Osteocyte (in vitro differentiated cells): Measurements from ENCODE around the gene MRTFA. TPM values are rescaled to one million over a fixed set of nuclear protein-coding genes. Genes with fewer than 3 reads are reported as not detected.
A peak's percentile ranks its signal among the peaks of the same experiment; 100 is the strongest.

Experiments
- DNase-seq: peaks from one replicate; pipeline ENCODE4 v3.0.0; 2021; ENCODE audit warnings: mixed read lengths; ENCODE audit not compliant: unreplicated experiment; ENCODE audit errors: extremely low spot score
- H3K27ac Mint-ChIP-seq: one replicate; pipeline ENCODE4 v1.8.0; 2021; ENCODE audit warnings: mild to moderate bottlenecking, mixed read lengths; ENCODE audit not compliant: unreplicated experiment
- H3K27me3 Mint-ChIP-seq: one replicate; pipeline ENCODE4 v1.8.0; 2021; ENCODE audit warnings: mixed read lengths; ENCODE audit not compliant: unreplicated experiment
- H3K36me3 Mint-ChIP-seq: one replicate; pipeline ENCODE4 v1.8.0; 2021; ENCODE audit warnings: mixed read lengths; ENCODE audit not compliant: unreplicated experiment
- H3K4me1 Mint-ChIP-seq: one replicate; pipeline ENCODE4 v1.8.0; 2021; ENCODE audit warnings: mixed read lengths; ENCODE audit not compliant: unreplicated experiment
- H3K4me3 Mint-ChIP-seq: one replicate; pipeline ENCODE4 v1.8.0; 2021; ENCODE audit warnings: mild to moderate bottlenecking, moderate library complexity, mixed read lengths; ENCODE audit not compliant: unreplicated experiment
- H3K9me3 Mint-ChIP-seq: one replicate; pipeline ENCODE4 v1.8.0; 2021; ENCODE audit warnings: mixed read lengths; ENCODE audit not compliant: unreplicated experiment
- total RNA-seq: library from RNA; stranded (reverse); gene quantifications from 2 replicates; pipeline ENCODE4 v1.2.1, GENCODE V29; 2021
- TF ChIP-seq, protein P1 (sequence below): fragments of 200-600 bp; sonication (generic); IDR thresholded peaks from 2 replicates; pipeline ENCODE4 v1.5.0; 2021; ENCODE audit warnings: antibody characterized with exemption, mild to moderate bottlenecking, moderate library complexity

The MRTFA gene
- total RNA-seq, 1 donor from 2014 or later, result 59.0 TPM

DNA sequence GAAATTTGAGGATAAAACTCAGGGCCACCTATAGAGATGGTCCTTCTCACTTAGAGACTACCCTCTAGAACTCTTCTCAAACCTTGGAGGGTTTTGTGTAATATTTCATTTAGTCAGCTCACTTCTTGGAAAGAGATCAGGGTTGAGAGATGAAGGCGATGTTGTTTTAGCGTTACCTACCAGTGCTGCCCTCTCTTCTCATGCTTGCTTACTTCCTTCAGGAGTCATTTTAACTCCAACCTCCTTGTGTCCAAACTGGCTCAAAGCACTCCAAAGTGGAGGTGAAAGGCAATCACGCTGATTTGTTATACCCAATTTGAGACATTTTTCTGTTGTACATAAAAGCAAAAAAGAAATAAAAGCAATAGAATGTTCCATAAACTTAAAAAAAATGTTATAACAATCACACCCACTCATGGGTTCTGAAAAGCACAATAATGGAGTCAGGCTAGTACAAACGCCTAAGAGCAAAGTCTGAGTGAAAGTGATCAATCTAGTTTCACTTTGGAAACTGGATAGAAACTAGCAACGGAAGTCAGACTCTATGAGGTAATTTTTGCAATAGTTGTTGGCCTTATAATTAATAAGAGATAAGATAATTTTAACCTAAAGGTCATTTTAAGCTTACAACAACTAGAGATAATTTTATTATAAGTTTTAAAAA lies 117.1 kb downstream of the MRTFA start:
- Mint-ChIP-seq H3K4me3 (no peak overlapping the region), H3K9me3 (peaks cover 6% of the 10 kb centered on the region), H3K27ac (peak overlapping the region; percentile 50), H3K4me1 (peaks cover 29% of the 10 kb centered on the region), H3K27me3 (no peaks in the 10 kb centered on the region), H3K36me3 (peaks cover 11% of the 10 kb centered on the region)
- TF ChIP-seq, protein P1, sequence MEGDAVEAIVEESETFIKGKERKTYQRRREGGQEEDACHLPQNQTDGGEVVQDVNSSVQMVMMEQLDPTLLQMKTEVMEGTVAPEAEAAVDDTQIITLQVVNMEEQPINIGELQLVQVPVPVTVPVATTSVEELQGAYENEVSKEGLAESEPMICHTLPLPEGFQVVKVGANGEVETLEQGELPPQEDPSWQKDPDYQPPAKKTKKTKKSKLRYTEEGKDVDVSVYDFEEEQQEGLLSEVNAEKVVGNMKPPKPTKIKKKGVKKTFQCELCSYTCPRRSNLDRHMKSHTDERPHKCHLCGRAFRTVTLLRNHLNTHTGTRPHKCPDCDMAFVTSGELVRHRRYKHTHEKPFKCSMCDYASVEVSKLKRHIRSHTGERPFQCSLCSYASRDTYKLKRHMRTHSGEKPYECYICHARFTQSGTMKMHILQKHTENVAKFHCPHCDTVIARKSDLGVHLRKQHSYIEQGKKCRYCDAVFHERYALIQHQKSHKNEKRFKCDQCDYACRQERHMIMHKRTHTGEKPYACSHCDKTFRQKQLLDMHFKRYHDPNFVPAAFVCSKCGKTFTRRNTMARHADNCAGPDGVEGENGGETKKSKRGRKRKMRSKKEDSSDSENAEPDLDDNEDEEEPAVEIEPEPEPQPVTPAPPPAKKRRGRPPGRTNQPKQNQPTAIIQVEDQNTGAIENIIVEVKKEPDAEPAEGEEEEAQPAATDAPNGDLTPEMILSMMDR, result no peak
- DNase-seq, result no peak

DNA sequence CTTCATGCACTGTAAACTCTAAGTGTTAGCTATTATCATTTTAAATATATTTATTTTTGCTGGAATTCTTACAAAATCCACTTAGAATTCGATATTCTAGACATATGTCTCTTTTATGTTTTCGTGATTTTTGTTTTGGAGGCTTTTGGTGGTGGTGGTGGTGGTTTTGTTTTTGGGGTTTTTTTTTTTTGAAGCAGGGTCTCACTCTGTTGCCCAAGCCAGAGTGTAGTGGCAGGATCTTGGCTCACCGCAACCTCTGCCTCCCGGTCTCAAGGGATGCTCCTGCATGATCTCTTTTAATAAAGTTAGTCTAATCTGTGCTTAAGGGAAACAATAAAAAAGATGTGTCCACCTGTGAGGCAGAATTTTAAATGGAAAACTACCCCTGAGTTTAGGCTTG lies 117.7 kb downstream of the MRTFA start:
- Mint-ChIP-seq H3K4me1 (peaks cover 26% of the 10 kb centered on the region), H3K27me3 (no peaks in the 10 kb centered on the region), H3K4me3 (no peak overlapping the region), H3K9me3 (peaks cover 6% of the 10 kb centered on the region), H3K36me3 (peaks cover 11% of the 10 kb centered on the region), H3K27ac (peak overlapping the region; percentile 34)
- TF ChIP-seq, protein P1, result no peak
- no peak for DNase-seq

DNA sequence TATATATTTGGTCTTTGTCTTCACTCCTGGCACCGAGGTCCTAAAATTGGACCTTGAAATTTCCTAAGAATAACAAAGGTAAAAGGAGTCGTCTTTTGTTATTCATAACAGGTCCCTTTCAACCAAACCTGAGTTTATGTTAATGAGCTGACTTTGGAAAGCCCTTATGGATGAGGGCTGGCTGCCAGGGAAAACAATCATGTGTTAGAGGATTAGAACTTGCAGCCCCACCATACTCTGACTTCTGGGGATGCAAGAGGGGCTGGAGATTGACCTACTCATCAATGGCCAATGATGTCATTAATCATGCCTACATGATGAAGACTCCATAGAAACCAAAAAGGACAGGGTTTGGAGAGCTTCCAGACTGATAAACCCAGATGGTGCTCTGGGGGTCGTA lies 118.9 kb downstream of the MRTFA start:
- no peak overlapping the region for H3K27ac Mint-ChIP-seq
- no peaks in the 10 kb centered on the region for H3K27me3 Mint-ChIP-seq
- H3K36me3 Mint-ChIP-seq, result peaks cover 12% of the 10 kb centered on the region
- H3K4me3 Mint-ChIP-seq, result no peak overlapping the region
- peaks cover 34% of the 10 kb centered on the region for H3K4me1 Mint-ChIP-seq
- no peak for DNase-seq
- H3K9me3 Mint-ChIP-seq, result peaks cover 6% of the 10 kb centered on the region
- TF ChIP-seq, protein P1, result no peak

DNA sequence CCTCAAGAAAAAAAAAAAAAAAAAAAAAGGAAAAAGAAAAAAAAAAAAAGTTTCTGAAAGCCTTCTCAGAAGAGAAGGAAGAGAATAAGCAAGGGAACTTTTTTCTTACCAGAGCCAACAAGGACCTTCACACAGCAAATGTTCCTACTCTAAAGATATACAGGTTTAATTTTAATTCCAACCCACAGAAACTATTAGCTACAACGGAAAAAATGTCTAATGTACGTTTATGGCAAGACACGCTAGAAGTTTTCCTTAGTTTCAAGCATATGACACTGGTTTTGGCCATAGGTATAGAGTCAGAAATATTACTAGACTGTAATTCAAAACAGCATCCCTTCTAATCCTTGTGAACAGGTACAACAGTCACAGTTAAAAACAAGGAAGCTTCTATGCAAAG lies 120.1 kb downstream of the MRTFA start:
- no peak for DNase-seq
- no peaks in the 10 kb centered on the region for H3K27me3 Mint-ChIP-seq
- no peak overlapping the region for H3K27ac Mint-ChIP-seq
- H3K9me3 Mint-ChIP-seq, result peaks cover 6% of the 10 kb centered on the region
- peaks cover 12% of the 10 kb centered on the region for H3K36me3 Mint-ChIP-seq
- H3K4me1 Mint-ChIP-seq, result peaks cover 46% of the 10 kb centered on the region
- TF ChIP-seq, protein P1, result no peak
- no peak overlapping the region for H3K4me3 Mint-ChIP-seq

DNA sequence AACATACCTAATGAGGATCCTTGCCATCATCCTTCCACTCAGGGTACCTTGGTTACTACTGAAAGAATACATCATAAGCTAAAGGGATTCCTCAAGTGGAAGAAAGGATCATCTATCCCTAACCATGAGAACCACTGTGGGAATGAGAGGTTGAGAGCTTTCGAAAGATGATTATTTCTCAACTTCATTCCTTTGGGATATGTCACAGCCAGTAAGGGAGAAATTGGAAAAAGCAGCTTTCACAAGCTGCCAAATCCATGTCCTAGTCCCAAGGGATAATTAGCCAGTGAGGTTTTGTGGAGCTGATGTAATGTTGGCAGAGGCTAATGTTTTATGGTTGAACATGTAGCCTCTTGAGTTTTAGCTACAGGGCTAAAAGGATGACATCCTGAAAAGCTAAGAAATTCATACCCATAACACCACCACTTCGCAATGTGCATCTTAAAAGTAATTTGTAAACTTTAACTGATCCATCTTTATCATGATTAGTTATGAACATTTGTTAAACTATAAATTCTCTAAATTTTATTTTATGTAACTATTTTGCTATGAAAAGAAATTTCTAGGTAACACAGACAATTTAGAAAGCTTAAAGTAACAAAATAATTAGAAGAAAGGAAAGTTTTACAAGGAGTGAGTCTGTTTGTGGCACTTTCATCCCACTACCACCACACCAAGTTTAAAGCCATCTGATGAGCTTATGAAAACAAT lies 123.9 kb downstream of the MRTFA start:
- Mint-ChIP-seq H3K4me1 (peaks cover 66% of the 10 kb centered on the region), H3K27ac (peak overlapping the region; percentile 94), H3K9me3 (no peaks in the 10 kb centered on the region), H3K4me3 (no peak overlapping the region), H3K36me3 (peaks cover 1% of the 10 kb centered on the region), H3K27me3 (no peaks in the 10 kb centered on the region)
- TF ChIP-seq, protein P1, result no peak
- no peak for DNase-seq
